Endodermal cell (in vitro differentiated cells): ENCODE results near the gene TMEM196. TPM values are rescaled to one million over a fixed set of nuclear protein-coding genes. Genes with fewer than 3 reads are reported as not detected.

Experiments
- DNase-seq: peaks from one replicate; pipeline ENCODE4 v3.0.0-alpha.2; 2017
- H3K27ac ChIP-seq: 2 replicates; pipeline ENCODE4 v1.5.1; 2013; ENCODE audit warnings: mild to moderate bottlenecking, low read depth, low read length, moderate library complexity
- H3K27me3 ChIP-seq: 2 replicates; pipeline ENCODE4 v1.6.1; 2013; ENCODE audit warnings: mild to moderate bottlenecking, low read length, moderate library complexity; ENCODE audit not compliant: insufficient read depth, control insufficient read depth, poor library complexity, severe bottlenecking
- H3K36me3 ChIP-seq: 2 replicates; pipeline ENCODE4 v1.7.0; 2013; ENCODE audit warnings: mild to moderate bottlenecking, low read length, moderate library complexity; ENCODE audit not compliant: control insufficient read depth, insufficient read depth
- H3K4me1 ChIP-seq: one replicate; pipeline ENCODE4 v1.7.0; 2013; ENCODE audit warnings: low read length; ENCODE audit not compliant: control insufficient read depth, insufficient read depth
- H3K4me3 ChIP-seq: 2 replicates; pipeline ENCODE4 v1.5.1; 2013; ENCODE audit warnings: mild to moderate bottlenecking, low read length, moderate library complexity
- H3K9ac ChIP-seq: 2 replicates; pipeline ENCODE4 v1.6.1; 2013; ENCODE audit warnings: mild to moderate bottlenecking, low read length, moderate library complexity; ENCODE audit not compliant: poor library complexity, severe bottlenecking; ENCODE audit errors: extremely low read depth
- H3K9me3 ChIP-seq: 2 replicates; pipeline ENCODE4 v1.6.1; 2013; ENCODE audit warnings: mild to moderate bottlenecking, low read length, moderate library complexity; ENCODE audit not compliant: control insufficient read depth
- H3K27ac Mint-ChIP-seq: 2 replicates; pipeline ENCODE4 v1.8.0; 2020; ENCODE audit warnings: mixed read lengths
- H3K27me3 Mint-ChIP-seq: 2 replicates; pipeline ENCODE4 v1.8.0; 2021; ENCODE audit warnings: mild to moderate bottlenecking, mixed read lengths; ENCODE audit not compliant: insufficient read depth
- H3K36me3 Mint-ChIP-seq: 2 replicates; pipeline ENCODE4 v1.8.0; 2020; ENCODE audit warnings: low read depth, mixed read lengths
- H3K4me1 Mint-ChIP-seq: 2 replicates; pipeline ENCODE4 v1.8.0; 2020; ENCODE audit warnings: mixed read lengths
- H3K4me3 Mint-ChIP-seq: 2 replicates; pipeline ENCODE4 v1.8.0; 2020; ENCODE audit warnings: mild to moderate bottlenecking, moderate library complexity, mixed read lengths
- H3K9me3 Mint-ChIP-seq: 2 replicates; pipeline ENCODE4 v1.8.0; 2020; ENCODE audit warnings: mild to moderate bottlenecking, mixed read lengths
- CTCF ChIP-seq: fragments of 200-600 bp; sonication (generic); conservative IDR thresholded peaks from 2 replicates; pipeline ENCODE4 v1.5.0; 2021; ENCODE audit warnings: antibody characterized with exemption, mild to moderate bottlenecking
- WGBS, 2 experiments: methylation state at CpG; one replicate each; pipeline versions ENCODE4 v1.1.5 to v1.1.7; 2013; ENCODE audit warnings: missing lambda C conversion rate in 2 of 2, mixed read lengths in 1 of 2; ENCODE audit not compliant: insufficient coverage in 1 of 2, insufficient read length in 1 of 2; 5-methylcytosine and 5-hydroxymethylcytosine counted together
- microRNA-seq: library from miRNA; unstranded; fragments of <30 nt; microRNA quantifications from one replicate; pipeline ENCODE4 v1.2.0, GENCODE V29; 2020; ENCODE audit warnings: borderline microRNAs expressed
- total RNA-seq, 2 donors: library from RNA; stranded (reverse); fragmentation: NEBNext Ultra II Directional in 1 of 2; extraction: Animal tissue kit (Norgen Biotek cat#: 25700) in 1 of 2; gene quantifications; 2 replicates in 1 of 2; 3 replicates in 1 of 2; pipeline ENCODE4 v1.2.1, GENCODE V29; 2021

TMEM196 gene
- total RNA-seq, 2 donors from 2014 or later: not detected

GRCh38 chr7:19674266-19674960 lies 99.0 kb downstream of the TMEM196 start:
- Histone ChIP-seq H3K36me3 (no peaks in the 10 kb centered on the region), H3K4me1 (no peaks in the 10 kb centered on the region), H3K9me3 (no peaks in the 10 kb centered on the region), H3K27ac (no peak overlapping the region), H3K27me3 (no peaks in the 10 kb centered on the region), H3K9ac (no peak overlapping the region), H3K4me3 (no peak overlapping the region)
- TF ChIP-seq CTCF: no peak
- H3K4me3 Mint-ChIP-seq: no peak overlapping the region
- DNase-seq: no peak
- H3K9me3 Mint-ChIP-seq: no peaks in the 10 kb centered on the region
- H3K27me3 Mint-ChIP-seq: no peaks in the 10 kb centered on the region
- H3K36me3 Mint-ChIP-seq: no peaks in the 10 kb centered on the region
- no peak overlapping the region for H3K27ac Mint-ChIP-seq
- WGBS, 2 experiments: 85 to 93% methylated on average over 5 of the region's 5 CpGs
- H3K4me1 Mint-ChIP-seq: no peaks in the 10 kb centered on the region

- 92 to 100% methylated on average over 1 of the region's 1 CpG for WGBS, 2 experiments
- DNase-seq: no peak
- no peaks in the 10 kb centered on the region for H3K9me3 Mint-ChIP-seq
These were observed 102.6 kb downstream of the TMEM196 start for GRCh38 chr7:19670806-19671205.

More at GRCh38 chr7:19670806-19671205, 102.6 kb downstream of the TMEM196 start:
- no peaks in the 10 kb centered on the region for H3K36me3 Mint-ChIP-seq
- H3K27me3 ChIP-seq: no peaks in the 10 kb centered on the region
- no peak overlapping the region for H3K4me3 Mint-ChIP-seq
- no peaks in the 10 kb centered on the region for H3K4me1 Mint-ChIP-seq
- H3K9ac ChIP-seq: no peak overlapping the region
- H3K27ac ChIP-seq: no peak overlapping the region
- no peak overlapping the region for H3K4me3 ChIP-seq
- TF ChIP-seq CTCF: no peak
- H3K27ac Mint-ChIP-seq: no peak overlapping the region
- no peaks in the 10 kb centered on the region for H3K36me3 ChIP-seq
- H3K4me1 ChIP-seq: no peaks in the 10 kb centered on the region
- no peaks in the 10 kb centered on the region for H3K9me3 ChIP-seq
- no peaks in the 10 kb centered on the region for H3K27me3 Mint-ChIP-seq

Small RNAs within 50 kb of the gene (microRNA-seq; reads per million reads assigned to microRNA genes)
- not detected for gene MIR3146

Other genes with a start within 250 kb of the TMEM196 start
- gene POLR1F, start 64.6 kb downstream of the TMEM196 start, total RNA-seq: 10 to 100 TPM; 15.2 to 19.0 TPM